ENCODE data around the gene MRPL3.

DNA sequence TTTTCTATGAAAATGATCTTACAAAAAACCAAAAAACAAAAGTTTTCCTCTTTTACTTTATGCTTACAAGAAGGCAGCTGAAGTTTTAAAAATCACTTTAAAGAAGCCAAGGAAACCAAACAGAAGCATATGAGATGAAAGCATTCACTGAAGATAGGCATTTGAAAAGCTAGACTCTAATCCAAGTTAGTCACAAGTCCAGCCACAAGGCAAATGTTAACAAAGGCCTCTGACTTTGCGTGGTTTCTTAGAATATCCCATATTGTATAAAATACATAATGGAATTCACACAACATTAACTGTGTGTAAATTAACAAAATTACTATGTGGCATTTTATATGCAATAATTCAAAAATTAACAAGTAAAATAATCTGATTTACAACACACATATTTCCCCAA is 17.7 kb downstream of the MRPL3 start:
- TF ChIP-seq SUZ12 (IDR thresholded peaks at IDR 0.05; ENCODE audit: extremely low read depth, insufficient read depth, insufficient read length) (no peak), ZNF274 (IDR thresholded peaks at IDR 0.05; ENCODE audit: low read depth, low read length) (no peak)

All from NT2/D1 (cell line).